ENCODE data around the gene FDPS.

FDPS gene

GRCh38 chr1:155324037-155324716 is 15.5 kb downstream of the FDPS start (continued):
- TF ChIP-seq SP2 (tag by site-specific recombination; IDR thresholded peaks at IDR 0.05) = peak; percentile 98
- 0 out of 2 replicates have a peak, but pooled peaks have one; percentile 13 for TF ChIP-seq ZNF146 (tag by site-specific recombination; IDR thresholded peaks at IDR 0.05)
- TF ChIP-seq ZNF426 (tag by site-specific recombination; IDR thresholded peaks at IDR 0.05) = no peak
- no peak for TF ChIP-seq MEIS1 (CRISPR knock-in tag; IDR thresholded peaks at IDR 0.05; ENCODE audit: borderline replicate concordance)
- peak; percentile 86 for TF ChIP-seq ZNF366 (tag by site-specific recombination; conservative IDR thresholded peaks at IDR 0.05)
- 0 out of 2 replicates have a peak, but pooled peaks have one; percentile 22 for TF ChIP-seq INSM2 (tag by site-specific recombination; IDR thresholded peaks at IDR 0.05)
- peak; percentile 75 for TF ChIP-seq ZBTB11 (tag by site-specific recombination; conservative IDR thresholded peaks at IDR 0.05; ENCODE audit: low read depth)
- TF ChIP-seq PRDM4 (tag by site-specific recombination; IDR thresholded peaks at IDR 0.05) = peak; percentile 22; the same call in 1 of the 2 replicates
- no peak for TF ChIP-seq ZNF23 (tag by site-specific recombination; IDR thresholded peaks at IDR 0.05; ENCODE audit: borderline replicate concordance)
- peak; percentile 68; the same call in 1 of the 2 replicates for TF ChIP-seq ZNF324 (tag by site-specific recombination; IDR thresholded peaks at IDR 0.05)
- TF ChIP-seq ZNF518A (tag by site-specific recombination; conservative IDR thresholded peaks at IDR 0.05; ENCODE audit: low read depth) = no peak
- peak; percentile 96 for TF ChIP-seq ZBTB10 (tag by site-specific recombination; IDR thresholded peaks at IDR 0.05)
- peak; percentile 100 for TF ChIP-seq ZBTB8A (tag by site-specific recombination; IDR thresholded peaks at IDR 0.05)
- no peak for TF ChIP-seq ZNF248 (tag by site-specific recombination; IDR thresholded peaks at IDR 0.05)
- TF ChIP-seq ZNF423 (tag by site-specific recombination; IDR thresholded peaks at IDR 0.05) = peak; percentile 75
- TF ChIP-seq SP7 (tag by site-specific recombination; IDR thresholded peaks at IDR 0.05) = peak; percentile 48
- peak; percentile 84 for TF ChIP-seq ZNF398 (tag by site-specific recombination; IDR thresholded peaks at IDR 0.05)
- TF ChIP-seq ZNF677 (tag by site-specific recombination; IDR thresholded peaks at IDR 0.05) = no peak
- peak; percentile 6; the same call in 1 of the 2 replicates for TF ChIP-seq ZNF843 (tag by site-specific recombination; IDR thresholded peaks at IDR 0.05)
- no peak for TF ChIP-seq ZNF704 (tag by site-specific recombination; IDR thresholded peaks at IDR 0.05)

All from HEK293 (cell line).